Activated CD8-positive, alpha-beta T cell treated with anti-CD3 and anti-CD28 coated beads for 36 hours (primary cell): ENCODE data around the gene EOLA1. TPM values are rescaled to one million over a fixed set of nuclear protein-coding genes. Genes with fewer than 3 reads are reported as not detected.
A peak's percentile ranks its signal among the peaks of the same experiment; 100 is the strongest.
"Not testable (repeated sequence)": the region's sequence is repeated elsewhere in the genome, so short reads cannot be mapped to it uniquely, and the experiment has no call there.

Experiments
- ATAC-seq: fragments of 200-7000 bp; cut with Tn5 transposase; one replicate; pipeline ENCODE4 v1.10.0; 2021; ENCODE audit warnings: mild to moderate bottlenecking, moderate library complexity
- CTCF ChIA-PET: fragments of 350-600 bp; sonication (Branson Sonifier 250); formaldehyde crosslinking; loops from one replicate; lab custom pipeline; 2021; ENCODE audit warnings: antibody characterized with exemption; lab: Charles Lee
- POLR2A ChIA-PET: fragments of 350-600 bp; sonication (Branson Sonifier 250); formaldehyde crosslinking; loops from one replicate; lab custom pipeline; 2021; ENCODE audit warnings: antibody characterized with exemption; lab: Charles Lee
- DNase-seq: peaks from one replicate; pipeline ENCODE4 v3.0.0-alpha.2; 2020
- H3K27ac Mint-ChIP-seq: one replicate; pipeline ENCODE4 v1.8.0; 2021; ENCODE audit warnings: mild to moderate bottlenecking, mixed read lengths
- H3K27me3 Mint-ChIP-seq: one replicate; pipeline ENCODE4 v1.8.0; 2021; ENCODE audit warnings: mixed read lengths
- H3K36me3 Mint-ChIP-seq: one replicate; pipeline ENCODE4 v1.8.0; 2021; ENCODE audit warnings: low read depth, mixed read lengths
- H3K4me1 Mint-ChIP-seq: one replicate; pipeline ENCODE4 v1.8.0; 2021; ENCODE audit warnings: low read depth, mixed read lengths
- H3K4me3 Mint-ChIP-seq: one replicate; pipeline ENCODE4 v1.8.0; 2021; ENCODE audit warnings: mild to moderate bottlenecking, moderate library complexity, mixed read lengths
- H3K9me3 Mint-ChIP-seq: one replicate; pipeline ENCODE4 v1.8.0; 2021; ENCODE audit warnings: mixed read lengths
- intact Hi-C: fragments of 100-400 bp; cut with micrococcal nuclease; formaldehyde crosslinking; loops from one replicate; pipeline ENCODE4 v1.10.0; 2022
- total RNA-seq, 2 experiments: library from RNA; stranded (reverse); gene quantifications; one replicate each; pipeline ENCODE4 v1.2.3, GENCODE V29; 2021
- TF ChIP-seq, protein P1 (sequence below): fragments of 200-600 bp; IDR thresholded peaks from one replicate; pipeline ENCODE4 v1.8.0; 2022; ENCODE audit warnings: antibody characterized with exemption, mild to moderate bottlenecking

The EOLA1 gene
- total RNA-seq, 2 experiments from 2014 or later, result 60.3 to 60.7 TPM

DNA sequence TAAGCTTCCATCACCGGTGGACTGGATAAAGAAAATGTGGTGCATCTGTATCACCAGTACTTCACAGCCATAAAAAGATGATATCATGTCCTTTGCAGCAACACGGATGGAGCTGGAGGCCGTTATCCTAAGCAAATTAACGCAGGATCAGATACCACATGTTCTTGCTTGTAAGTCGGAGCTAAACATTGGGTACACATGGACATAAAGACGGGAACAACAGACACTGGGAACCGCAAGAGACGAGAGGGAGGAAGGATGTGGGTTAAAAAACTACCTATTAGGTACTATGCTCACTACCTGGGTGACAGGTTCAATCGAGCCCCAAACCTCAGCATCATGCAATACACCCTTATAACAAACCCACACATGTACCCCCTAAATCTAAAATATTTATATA, 19.4 kb upstream of the EOLA1 start:
- peak overlapping the region; percentile 62 for H3K27ac Mint-ChIP-seq
- H3K36me3 Mint-ChIP-seq, result no peaks in the 10 kb centered on the region
- TF ChIP-seq, protein P1, sequence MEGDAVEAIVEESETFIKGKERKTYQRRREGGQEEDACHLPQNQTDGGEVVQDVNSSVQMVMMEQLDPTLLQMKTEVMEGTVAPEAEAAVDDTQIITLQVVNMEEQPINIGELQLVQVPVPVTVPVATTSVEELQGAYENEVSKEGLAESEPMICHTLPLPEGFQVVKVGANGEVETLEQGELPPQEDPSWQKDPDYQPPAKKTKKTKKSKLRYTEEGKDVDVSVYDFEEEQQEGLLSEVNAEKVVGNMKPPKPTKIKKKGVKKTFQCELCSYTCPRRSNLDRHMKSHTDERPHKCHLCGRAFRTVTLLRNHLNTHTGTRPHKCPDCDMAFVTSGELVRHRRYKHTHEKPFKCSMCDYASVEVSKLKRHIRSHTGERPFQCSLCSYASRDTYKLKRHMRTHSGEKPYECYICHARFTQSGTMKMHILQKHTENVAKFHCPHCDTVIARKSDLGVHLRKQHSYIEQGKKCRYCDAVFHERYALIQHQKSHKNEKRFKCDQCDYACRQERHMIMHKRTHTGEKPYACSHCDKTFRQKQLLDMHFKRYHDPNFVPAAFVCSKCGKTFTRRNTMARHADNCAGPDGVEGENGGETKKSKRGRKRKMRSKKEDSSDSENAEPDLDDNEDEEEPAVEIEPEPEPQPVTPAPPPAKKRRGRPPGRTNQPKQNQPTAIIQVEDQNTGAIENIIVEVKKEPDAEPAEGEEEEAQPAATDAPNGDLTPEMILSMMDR, result no peak
- ChIA-PET POLR2A (interaction anchor here (1.1 to 2.0 kb wide), 2 partner anchors 9 to 18 kb away, joined by 4 to 6 read pairs; no protein-coding TSS in a partner anchor), CTCF (interaction anchor here (2.1 to 4.5 kb wide), 2 partner anchors 9 to 19 kb away, joined by 6 to 34 read pairs; partner anchors contain the start of gene EOLA1)
- no peak overlapping the region for H3K4me3 Mint-ChIP-seq
- ATAC-seq (no peak), DNase-seq (no peak)
- H3K9me3 Mint-ChIP-seq, result no peaks in the 10 kb centered on the region
- H3K27me3 Mint-ChIP-seq, result no peaks in the 10 kb centered on the region
- intact Hi-C loops, result no loop called here
- H3K4me1 Mint-ChIP-seq, result peaks cover 57% of the 10 kb centered on the region

DNA sequence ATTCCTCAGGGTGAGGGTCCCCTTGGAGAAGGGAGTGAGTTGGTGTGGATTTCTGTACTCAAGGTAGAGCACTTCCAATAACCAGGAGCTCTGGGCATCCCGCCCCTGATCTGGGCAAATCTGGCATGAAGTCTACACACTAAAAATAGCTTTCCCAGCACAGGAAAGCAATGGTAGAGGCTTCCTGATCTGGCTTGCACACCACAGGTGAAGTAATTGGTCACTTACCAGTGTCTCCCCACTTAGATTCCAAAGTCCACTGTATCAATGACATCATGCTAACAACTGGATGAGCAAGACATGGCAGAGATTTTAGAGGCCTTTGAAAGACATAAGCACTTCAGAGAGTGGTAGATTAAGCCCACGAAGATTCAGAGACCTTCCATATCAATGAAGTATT, 17.9 kb upstream of the EOLA1 start:
- Mint-ChIP-seq H3K27ac (no peak overlapping the region), H3K27me3 (no peaks in the 10 kb centered on the region), H3K36me3 (no peaks in the 10 kb centered on the region), H3K4me3 (no peak overlapping the region), H3K4me1 (peaks cover 50% of the 10 kb centered on the region), H3K9me3 (no peaks in the 10 kb centered on the region)
- ChIA-PET CTCF (interaction anchor here (4.5 kb wide), 1 partner anchor 10 kb away, joined by 34 read pairs; no protein-coding TSS in a partner anchor), POLR2A (interaction anchor here (2.0 kb wide), 1 partner anchor 17 kb away, joined by 4 read pairs; no protein-coding TSS in a partner anchor)
- TF ChIP-seq, protein P1, result no peak
- intact Hi-C loops, result no loop called here
- ATAC-seq (no peak), DNase-seq (no peak)

DNA sequence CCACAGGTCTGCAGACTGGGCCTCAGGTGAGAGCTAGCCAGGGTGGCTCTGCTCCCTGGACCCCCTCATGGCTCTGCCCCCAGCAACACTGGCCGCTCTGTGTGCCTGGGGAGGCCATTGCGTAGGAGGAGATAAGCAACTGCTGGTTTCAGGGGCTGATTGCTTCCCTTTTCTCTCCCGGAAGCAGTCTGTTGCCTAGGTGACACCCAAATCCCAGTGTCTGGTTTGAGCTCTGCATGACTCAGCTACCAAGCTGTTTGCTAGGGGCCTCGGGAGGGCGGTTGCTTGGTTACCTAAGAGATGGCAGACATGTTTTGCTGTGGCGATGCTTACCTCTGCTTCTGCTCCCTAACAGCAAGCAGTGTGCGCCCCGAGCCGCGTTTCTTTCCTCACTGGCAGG, 15.4 kb upstream of the EOLA1 start:
- DNase-seq (peak; percentile 81), ATAC-seq (peak; percentile 89)
- CTCF ChIA-PET, H3K27me3 Mint-ChIP-seq, POLR2A ChIA-PET, intact Hi-C loops, H3K36me3 Mint-ChIP-seq, H3K9me3 Mint-ChIP-seq: not testable (repeated sequence)
- Mint-ChIP-seq H3K27ac (peak overlapping the region; percentile 76), H3K4me1 (peaks cover 44% of the 10 kb centered on the region), H3K4me3 (peak overlapping the region; percentile 35)

- ATAC-seq, result peak; percentile 48
- H3K36me3 Mint-ChIP-seq, H3K9me3 Mint-ChIP-seq, H3K27me3 Mint-ChIP-seq, POLR2A ChIA-PET, intact Hi-C loops, DNase-seq: not testable (repeated sequence)
- CTCF ChIA-PET, result interaction anchor here (1.1 kb wide), 1 partner anchor 14 kb away, joined by 5 read pairs; no protein-coding TSS in a partner anchor
- peaks cover 40% of the 10 kb centered on the region for H3K4me1 Mint-ChIP-seq
- H3K4me3 Mint-ChIP-seq, result peak overlapping the region; percentile 31
- H3K27ac Mint-ChIP-seq, result peak overlapping the region; percentile 81
Measured at GRCh38 chrX:149525903-149526302, 14.9 kb upstream of the EOLA1 start.

GRCh38 chrX:149526318-149527033, 14.3 kb upstream of the EOLA1 start:
- H3K9me3 Mint-ChIP-seq, H3K27me3 Mint-ChIP-seq, H3K36me3 Mint-ChIP-seq, ATAC-seq, DNase-seq, intact Hi-C loops, H3K4me3 Mint-ChIP-seq: not testable (repeated sequence)
- ChIA-PET POLR2A (interaction anchor here (0.7 kb wide), 1 partner anchor 376 kb away, joined by 3 read pairs; no protein-coding TSS in a partner anchor), CTCF (interaction anchor here (1.1 kb wide), 1 partner anchor 14 kb away, joined by 5 read pairs; no protein-coding TSS in a partner anchor)
- Mint-ChIP-seq H3K4me1 (peaks cover 40% of the 10 kb centered on the region), H3K27ac (peak overlapping the region; percentile 81)

DNA sequence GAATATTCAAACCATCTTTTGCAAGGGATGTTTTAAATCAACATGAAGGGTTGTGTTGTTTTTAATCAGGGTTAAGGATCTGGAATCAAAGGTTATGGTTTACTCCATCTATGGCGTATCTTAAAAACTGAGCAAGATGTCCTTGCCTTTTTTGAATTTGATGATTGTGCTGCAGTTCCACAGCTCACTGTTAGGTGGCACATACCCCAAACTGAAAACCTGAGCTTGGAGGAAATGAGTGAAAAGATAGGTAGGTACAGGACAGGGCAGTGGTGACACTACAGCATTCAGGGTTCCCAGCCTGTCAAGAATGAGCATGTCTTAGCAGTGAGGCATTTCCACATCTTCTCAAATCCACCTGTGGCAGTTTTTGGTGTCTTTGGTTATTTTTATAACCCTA, 13.1 kb upstream of the EOLA1 start:
- CTCF ChIA-PET, result interaction anchor here (1.0 to 1.8 kb wide), 2 partner anchors 15 to 101 kb away, joined by 3 to 6 read pairs; no protein-coding TSS in a partner anchor
- POLR2A ChIA-PET, result no interaction called here
- no peaks in the 10 kb centered on the region for H3K27me3 Mint-ChIP-seq
- H3K4me3 Mint-ChIP-seq, result no peak overlapping the region
- ATAC-seq, result peak; percentile 49
- H3K9me3 Mint-ChIP-seq, result no peaks in the 10 kb centered on the region
- H3K4me1 Mint-ChIP-seq, result peaks cover 42% of the 10 kb centered on the region
- DNase-seq, result peak; percentile 50
- peaks cover 4% of the 10 kb centered on the region for H3K36me3 Mint-ChIP-seq
- intact Hi-C loops, result no loop called here
- no peak overlapping the region for H3K27ac Mint-ChIP-seq
- TF ChIP-seq, protein P1, result peak; percentile 28
